Endothelial cell of umbilical vein (primary cell): ENCODE data around the gene SLC8A1. TPM values are rescaled to one million over a fixed set of nuclear protein-coding genes. Genes with fewer than 3 reads are reported as not detected.
A peak's percentile ranks its signal among the peaks of the same experiment; 100 is the strongest.

Source experiments
- BruUV-seq: library from RNA; stranded (reverse); fragments of 400-500 nt; replicated peaks from 2 replicates; lab custom pipeline; 2021; lab: Mats Ljungman, UMichigan
- CTCF ChIA-PET: fragments of 300-600, 350-600 bp; sonication (Branson Sonifier 250); formaldehyde crosslinking; loops from one replicate; lab custom pipeline; 2021; ENCODE audit warnings: antibody characterized with exemption, inconsistent platforms; lab: Charles Lee
- POLR2A ChIA-PET: fragments of 300-600, 350-600 bp; sonication (Branson Sonifier 250); formaldehyde crosslinking; loops from one replicate; lab custom pipeline; 2021; ENCODE audit warnings: antibody characterized with exemption, inconsistent platforms; lab: Charles Lee
- DNase-seq: peaks from one replicate; pipeline ENCODE4 v3.0.0-alpha.2; 2011; ENCODE audit warnings: low read depth, low spot score
- FAIRE-seq: peaks from 2 replicates; lab custom pipeline; 2011; peaks lifted over from hg19 to GRCh38; lab: Jason Lieb, UNC
- H2AFZ ChIP-seq: 2 replicates; pipeline ENCODE4 v1.6.0; 2012; ENCODE audit warnings: low read depth, low read length, control low read depth, inconsistent platforms
- H3K27ac ChIP-seq: 2 replicates; pipeline ENCODE4 v1.5.1; 2011; ENCODE audit warnings: low read depth, mild to moderate bottlenecking, control low read depth, low read length, moderate library complexity; ENCODE audit not compliant: insufficient read depth
- H3K27me3 ChIP-seq, 2 experiments: 2 replicates each; pipeline versions ENCODE4 v1.6.0 to v1.6.1; 2011; ENCODE audit warnings: low read length in 2 of 2, mixed read lengths in 1 of 2; ENCODE audit not compliant: control insufficient read depth in 2 of 2, insufficient read depth in 2 of 2
- H3K36me3 ChIP-seq, 2 experiments: 2 replicates in 1 of 2; 3 replicates in 1 of 2; pipeline ENCODE4 v1.5.1; 2011; ENCODE audit warnings: low read length in 2 of 2, mild to moderate bottlenecking in 1 of 2, moderate library complexity in 1 of 2; ENCODE audit not compliant: control insufficient read depth in 2 of 2, insufficient read depth in 2 of 2; ENCODE audit errors: extremely low read depth in 1 of 2
- H3K4me1 ChIP-seq: 3 replicates; pipeline ENCODE4 v1.5.1; 2011; ENCODE audit warnings: mild to moderate bottlenecking, low read length; ENCODE audit not compliant: control insufficient read depth, insufficient read depth; ENCODE audit errors: extremely low read depth
- H3K4me2 ChIP-seq: 2 replicates; pipeline ENCODE4 v1.6.1; 2011; ENCODE audit warnings: low read length, control low read depth, mixed read lengths; ENCODE audit not compliant: insufficient read depth
- H3K4me3 ChIP-seq, 3 experiments: fragments of 200-600 bp in 1 of 3; sonication (generic), shearing (Covaris generic) in 1 of 3; replicated peaks in 1 of 3; 2 replicates each; pipeline ENCODE4 v1.5.1; 2011 to 2016; ENCODE audit warnings: control low read depth in 3 of 3, low read length in 3 of 3, mild to moderate bottlenecking in 2 of 3, inconsistent platforms in 1 of 3, low read depth in 1 of 3, moderate library complexity in 1 of 3; ENCODE audit not compliant: insufficient read depth in 1 of 3
- H3K79me2 ChIP-seq: 2 replicates; pipeline ENCODE4 v1.6.0; 2012; ENCODE audit warnings: low read length, inconsistent platforms; ENCODE audit not compliant: control insufficient read depth, insufficient read depth
- H3K9ac ChIP-seq: replicated peaks from 2 replicates; pipeline ENCODE3; 2011; ENCODE audit warnings: low read length, control low read depth; ENCODE audit not compliant: insufficient read depth; ENCODE audit errors: extremely low read depth
- H3K9me1 ChIP-seq: replicated peaks from 3 replicates; pipeline ENCODE4 v1.6.0; 2011; ENCODE audit warnings: mild to moderate bottlenecking, low read length; ENCODE audit not compliant: control insufficient read depth, insufficient read depth; ENCODE audit errors: extremely low read depth
- H3K9me3 ChIP-seq: replicated peaks from 2 replicates; pipeline ENCODE4 v1.5.1; 2012; ENCODE audit warnings: low read length, inconsistent platforms; ENCODE audit not compliant: control insufficient read depth, insufficient read depth
- H4K20me1 ChIP-seq: replicated peaks from 2 replicates; pipeline ENCODE3; 2011; ENCODE audit warnings: mild to moderate bottlenecking, low read length; ENCODE audit not compliant: control insufficient read depth, insufficient read depth; ENCODE audit errors: extremely low read depth
- EZH2 ChIP-seq: IDR thresholded peaks from 2 replicates; pipeline ENCODE4 v1.6.1; 2012; ENCODE audit warnings: borderline replicate concordance, low read depth, mild to moderate bottlenecking, moderate library complexity, low read length, inconsistent platforms; ENCODE audit not compliant: severe bottlenecking
- FOS ChIP-seq: IDR thresholded peaks from 2 replicates; pipeline ENCODE4 v1.6.1; 2011; ENCODE audit warnings: mild to moderate bottlenecking, low read length, moderate library complexity, borderline replicate concordance; ENCODE audit not compliant: insufficient read depth
- GATA2 ChIP-seq: IDR thresholded peaks from 2 replicates; pipeline ENCODE4 v1.7.0; 2011; ENCODE audit warnings: low read depth, mild to moderate bottlenecking, moderate library complexity, mixed read lengths, low read length; ENCODE audit not compliant: insufficient read length, insufficient read depth
- JUN ChIP-seq: IDR thresholded peaks from 2 replicates; pipeline ENCODE4 v1.6.1; 2011; ENCODE audit warnings: borderline replicate concordance, low read depth; ENCODE audit not compliant: insufficient read length, insufficient read depth
- MYC ChIP-seq: IDR thresholded peaks from one replicate; pipeline ENCODE4 v1.6.1; 2011; ENCODE audit warnings: mild to moderate bottlenecking, low read depth, low read length
- POLR2A ChIP-seq: IDR thresholded peaks from 2 replicates; pipeline ENCODE4 v1.6.1; 2012; ENCODE audit warnings: low read depth, mild to moderate bottlenecking, control low read depth, low read length
- POLR2AphosphoS5 ChIP-seq: IDR thresholded peaks from 2 replicates; pipeline ENCODE4 v1.6.1; 2012; ENCODE audit warnings: low read depth, mild to moderate bottlenecking, control low read depth, low read length, moderate library complexity; ENCODE audit not compliant: insufficient read depth
- dilution Hi-C: fragments of 300-500 bp; cut with MboI; formaldehyde crosslinking; loops from one replicate; pipeline ENCODE4 v1.15.0; 2019; ENCODE audit warnings: low sequenced_read_pairs; ENCODE audit not compliant: extremely low pct_ligation_motif_present
- intact Hi-C: fragments of 100-400 bp; cut with micrococcal nuclease; formaldehyde crosslinking; loops from one replicate; pipeline ENCODE4 v1.10.0; 2022
- polyA plus RNA-seq, 4 experiments: library from polyadenylated mRNA; depleted of rRNA in 3 of 4; stranded (reverse) in 3 of 4; unstranded in 1 of 4; fragments of >200 nt; gene quantifications; 2 replicates each; pipeline versions ENCODE4 v1.2.1 to v1.2.3, GENCODE V29; 2011 to 2012; ENCODE audit warnings: missing spikeins in 1 of 4
- total RNA-seq: library from RNA; stranded (reverse); gene quantifications from 2 replicates; pipeline ENCODE4 v1.2.3, GENCODE V29; 2021
- TF ChIP-seq, protein P1 (sequence below): IDR thresholded peaks from 2 replicates; pipeline ENCODE4 v1.6.1; 2011; ENCODE audit not compliant: insufficient read depth, insufficient read length
- TF ChIP-seq, protein P2 (sequence below), 2 donors: IDR thresholded peaks; 1 replicate in 1 of 2; 2 replicates in 1 of 2; pipeline ENCODE4 v1.5.1; 2011; ENCODE audit warnings: low read length in 2 of 2, mild to moderate bottlenecking in 2 of 2, moderate library complexity in 2 of 2, control low read depth in 1 of 2, inconsistent platforms in 1 of 2, low read depth in 1 of 2; ENCODE audit not compliant: insufficient read depth in 1 of 2; ENCODE audit errors: extremely low read depth in 1 of 2

Gene SLC8A1
- total and polyA plus RNA-seq, 2 donors (not counting 3 experiments of a cell fraction or from before 2014, with no cell fraction given) = 0.19 to 1.8 TPM

DNA sequence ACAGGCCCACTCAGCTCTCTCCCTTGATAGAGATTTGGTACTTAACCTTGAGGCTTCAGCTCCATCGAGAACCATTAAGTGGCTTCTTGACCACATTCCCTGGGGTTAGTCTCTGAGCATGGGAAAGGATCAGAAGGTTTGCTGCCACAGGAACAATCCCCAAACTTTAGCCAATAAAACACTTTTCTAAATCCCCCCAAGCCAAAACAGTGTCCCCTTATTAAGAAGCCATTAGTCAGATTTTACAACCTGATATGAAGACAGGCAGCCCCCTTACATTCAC, 37.7 kb upstream of the SLC8A1 start:
- Histone ChIP-seq H3K79me2 (no peaks in the 10 kb centered on the region), H3K9me1 (no peaks in the 10 kb centered on the region), H3K9ac (no peak overlapping the region), H2AFZ (peak overlapping the region; percentile 46), H4K20me1 (no peaks in the 10 kb centered on the region), H3K27ac (no peak overlapping the region), H3K4me1 (no peaks in the 10 kb centered on the region), H3K4me2 (no peak overlapping the region), H3K36me3 (no peaks in the 10 kb centered on the region), H3K9me3 (no peaks in the 10 kb centered on the region), H3K4me3 (no peak overlapping the region), H3K27me3 (no peaks in the 10 kb centered on the region)
- intact Hi-C loops (loop anchor here (10.0 kb wide), 1 partner anchor 275 kb away; no protein-coding TSS in a partner anchor), dilution Hi-C loops (no loop called here)
- FAIRE-seq = no peak
- no peak for TF ChIP-seq EZH2
- no peak for TF ChIP-seq FOS
- ChIA-PET POLR2A (no interaction called here), CTCF (interaction anchor here (0.6 to 2.8 kb wide), 4 partner anchors 9 to 1204 kb away, joined by 3 to 22 read pairs (median 6); no protein-coding TSS in a partner anchor)
- no peak for DNase-seq
- BruUV-seq = no TSS peak

DNA sequence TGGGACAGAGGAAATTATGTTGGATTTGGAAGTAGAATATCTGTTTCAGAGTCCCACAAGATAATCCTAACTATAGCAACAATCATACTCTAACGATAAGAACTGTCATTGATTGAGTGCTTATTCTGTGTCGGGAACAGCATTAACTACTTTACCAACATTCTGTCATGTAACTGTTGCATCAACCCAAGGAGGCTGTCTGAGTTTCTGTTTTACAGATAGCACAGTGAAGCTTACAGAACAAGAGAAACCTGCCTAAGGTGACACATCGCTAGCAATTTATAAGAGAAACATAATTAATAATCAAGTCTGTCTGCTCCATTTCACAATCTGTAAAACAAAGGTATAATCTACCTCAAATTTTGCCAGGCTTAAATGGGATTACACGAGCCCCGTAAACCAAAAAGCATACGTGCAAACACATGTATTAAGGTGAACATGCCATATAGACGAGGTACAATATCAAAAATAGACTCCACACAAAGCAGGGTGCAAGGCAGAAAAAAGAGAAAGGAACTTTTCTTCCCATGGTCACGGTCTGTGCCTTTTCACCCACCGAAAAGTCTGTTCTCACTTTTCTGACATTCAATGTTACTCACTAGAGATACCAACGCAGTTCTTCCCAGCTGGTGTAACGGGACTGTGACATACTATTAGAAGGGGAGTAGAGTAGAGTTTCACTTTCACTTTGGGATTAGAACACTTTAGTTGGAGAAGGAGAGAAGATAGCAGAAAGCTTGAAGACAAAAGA, 37.2 kb upstream of the SLC8A1 start:
- H3K9me3 ChIP-seq = no peaks in the 10 kb centered on the region
- ChIA-PET CTCF (interaction anchor here (0.6 to 2.8 kb wide), 12 partner anchors 9 to 1209 kb away, joined by 3 to 31 read pairs (median 12); no protein-coding TSS in a partner anchor), POLR2A (no interaction called here)
- no peak overlapping the region for H3K4me2 ChIP-seq
- H3K36me3 ChIP-seq = no peaks in the 10 kb centered on the region
- BruUV-seq = no TSS peak
- no peak for TF ChIP-seq EZH2
- no peak for TF ChIP-seq FOS
- no peak for TF ChIP-seq GATA2
- no peak for TF ChIP-seq MYC
- TF ChIP-seq JUN = no peak
- TF ChIP-seq, protein P1, sequence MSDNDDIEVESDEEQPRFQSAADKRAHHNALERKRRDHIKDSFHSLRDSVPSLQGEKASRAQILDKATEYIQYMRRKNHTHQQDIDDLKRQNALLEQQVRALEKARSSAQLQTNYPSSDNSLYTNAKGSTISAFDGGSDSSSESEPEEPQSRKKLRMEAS = no peak
- TF ChIP-seq, protein P2, sequence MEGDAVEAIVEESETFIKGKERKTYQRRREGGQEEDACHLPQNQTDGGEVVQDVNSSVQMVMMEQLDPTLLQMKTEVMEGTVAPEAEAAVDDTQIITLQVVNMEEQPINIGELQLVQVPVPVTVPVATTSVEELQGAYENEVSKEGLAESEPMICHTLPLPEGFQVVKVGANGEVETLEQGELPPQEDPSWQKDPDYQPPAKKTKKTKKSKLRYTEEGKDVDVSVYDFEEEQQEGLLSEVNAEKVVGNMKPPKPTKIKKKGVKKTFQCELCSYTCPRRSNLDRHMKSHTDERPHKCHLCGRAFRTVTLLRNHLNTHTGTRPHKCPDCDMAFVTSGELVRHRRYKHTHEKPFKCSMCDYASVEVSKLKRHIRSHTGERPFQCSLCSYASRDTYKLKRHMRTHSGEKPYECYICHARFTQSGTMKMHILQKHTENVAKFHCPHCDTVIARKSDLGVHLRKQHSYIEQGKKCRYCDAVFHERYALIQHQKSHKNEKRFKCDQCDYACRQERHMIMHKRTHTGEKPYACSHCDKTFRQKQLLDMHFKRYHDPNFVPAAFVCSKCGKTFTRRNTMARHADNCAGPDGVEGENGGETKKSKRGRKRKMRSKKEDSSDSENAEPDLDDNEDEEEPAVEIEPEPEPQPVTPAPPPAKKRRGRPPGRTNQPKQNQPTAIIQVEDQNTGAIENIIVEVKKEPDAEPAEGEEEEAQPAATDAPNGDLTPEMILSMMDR (IDR thresholded peaks at IDR 0.05; ENCODE audit: extremely low read depth in 1 of 2, insufficient read depth in 1 of 2, low read depth in 1 of 2, low read length in 2 of 2) = no peak
- no peak for TF ChIP-seq POLR2AphosphoS5
- no peak for TF ChIP-seq POLR2A
- no peaks in the 10 kb centered on the region for H3K4me1 ChIP-seq
- no peaks in the 10 kb centered on the region for H4K20me1 ChIP-seq
- H3K4me3 ChIP-seq = no peak overlapping the region
- peak overlapping the region; percentile 46 for H2AFZ ChIP-seq
- FAIRE-seq (no peak), DNase-seq (no peak)
- dilution Hi-C loops (no loop called here), intact Hi-C loops (loop anchor here (1.0 to 10.0 kb wide), 2 partner anchors 65 to 276 kb away; no protein-coding TSS in a partner anchor)
- H3K9me1 ChIP-seq = no peaks in the 10 kb centered on the region
- no peaks in the 10 kb centered on the region for H3K79me2 ChIP-seq
- H3K9ac ChIP-seq = no peak overlapping the region
- no peaks in the 10 kb centered on the region for H3K27me3 ChIP-seq
- no peak overlapping the region for H3K27ac ChIP-seq
